Measurements from ENCODE around the gene MBD6.
"Not testable (repeated sequence)": the region's sequence is repeated elsewhere in the genome, so short reads cannot be mapped to it uniquely, and the experiment has no call there.

The MBD6 gene

DNA sequence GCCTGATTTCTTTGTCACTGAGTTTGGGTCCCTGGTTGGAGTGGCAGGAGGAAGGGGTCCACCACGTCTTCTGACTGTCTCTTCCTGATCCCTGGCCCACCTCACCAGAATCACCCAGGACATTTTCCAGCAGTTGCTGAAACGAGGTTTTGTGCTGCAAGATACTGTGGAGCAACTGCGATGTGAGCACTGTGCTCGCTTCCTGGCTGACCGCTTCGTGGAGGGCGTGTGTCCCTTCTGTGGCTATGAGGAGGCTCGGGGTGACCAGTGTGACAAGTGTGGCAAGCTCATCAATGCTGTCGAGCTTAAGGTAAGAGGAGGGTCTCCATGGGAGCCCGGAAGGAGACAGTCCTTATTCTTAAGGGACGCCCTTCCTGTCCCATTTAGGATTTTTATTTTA is 22.4 kb upstream of the MBD6 start:
- Mint-ChIP-seq H3K27me3 (no peaks in the 10 kb centered on the region), H3K27ac (no peak overlapping the region), H3K4me3 (no peak overlapping the region), H3K4me1 (ENCODE audit: low read depth) (peaks cover 5% of the 10 kb centered on the region), H3K36me3 (ENCODE audit: low read depth) (peaks cover 84% of the 10 kb centered on the region), H3K9me3 (no peaks in the 10 kb centered on the region)

DNA sequence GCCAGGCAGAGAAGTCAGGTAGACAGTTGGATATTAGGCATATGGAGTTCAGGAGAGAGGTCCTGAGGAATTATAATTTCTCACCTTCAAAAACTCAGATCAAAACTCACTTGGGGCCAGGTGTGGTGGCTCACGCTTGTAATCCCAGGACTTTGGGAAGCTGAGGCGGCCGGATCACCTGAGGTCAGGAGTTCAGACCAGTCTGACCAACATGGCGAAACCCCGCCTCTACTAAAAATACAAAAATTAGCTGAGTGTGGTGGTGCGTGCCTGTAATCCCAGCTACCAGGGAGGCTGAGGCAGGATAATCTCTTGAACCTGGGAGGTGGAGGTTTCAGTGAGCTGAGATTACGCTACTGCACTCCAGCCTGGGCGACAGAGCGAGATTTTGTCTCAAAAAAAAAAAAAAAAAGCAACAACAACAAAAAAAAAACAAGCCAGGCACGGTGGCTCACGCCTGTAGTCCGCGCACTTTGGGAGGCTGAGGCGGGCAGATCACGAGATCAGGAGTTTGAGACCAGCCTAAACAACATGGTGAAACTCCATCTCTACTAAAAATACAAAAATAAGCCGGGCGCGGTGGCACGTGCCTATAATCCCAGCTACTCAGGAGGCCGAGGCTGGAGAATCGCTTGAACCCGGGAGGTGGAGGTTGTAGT is 20.2 kb upstream of the MBD6 start:
- not testable (repeated sequence) for H3K4me3 Mint-ChIP-seq; H3K27me3 Mint-ChIP-seq; H3K9me3 Mint-ChIP-seq; H3K4me1 Mint-ChIP-seq (ENCODE audit: low read depth); H3K27ac Mint-ChIP-seq
- H3K36me3 Mint-ChIP-seq (ENCODE audit: low read depth), result peaks cover 78% of the 10 kb centered on the region

DNA sequence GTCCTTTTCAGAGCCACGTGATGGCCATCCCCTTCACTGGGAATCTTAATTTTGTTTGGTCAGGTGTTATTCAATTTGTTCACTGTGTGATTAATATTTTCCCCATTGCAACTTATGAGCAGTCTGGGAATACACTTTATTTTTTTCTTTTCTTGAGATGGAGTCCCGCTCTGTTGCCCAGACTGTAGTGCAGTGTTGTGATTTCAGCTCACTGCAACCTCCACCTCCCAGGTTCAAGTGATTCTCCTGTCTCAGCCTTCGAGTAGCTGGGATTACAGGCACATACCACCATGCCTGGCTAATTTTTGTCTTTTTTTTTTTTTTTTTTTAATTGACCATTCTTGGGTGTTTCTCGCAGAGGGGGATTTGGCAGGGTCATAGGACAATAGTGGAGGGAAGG is 16.1 kb upstream of the MBD6 start:
- peaks cover 67% of the 10 kb centered on the region for H3K36me3 Mint-ChIP-seq (ENCODE audit: low read depth)
- H3K4me3 Mint-ChIP-seq; H3K27me3 Mint-ChIP-seq; H3K27ac Mint-ChIP-seq; H3K4me1 Mint-ChIP-seq (ENCODE audit: low read depth); H3K9me3 Mint-ChIP-seq: not testable (repeated sequence)

DNA sequence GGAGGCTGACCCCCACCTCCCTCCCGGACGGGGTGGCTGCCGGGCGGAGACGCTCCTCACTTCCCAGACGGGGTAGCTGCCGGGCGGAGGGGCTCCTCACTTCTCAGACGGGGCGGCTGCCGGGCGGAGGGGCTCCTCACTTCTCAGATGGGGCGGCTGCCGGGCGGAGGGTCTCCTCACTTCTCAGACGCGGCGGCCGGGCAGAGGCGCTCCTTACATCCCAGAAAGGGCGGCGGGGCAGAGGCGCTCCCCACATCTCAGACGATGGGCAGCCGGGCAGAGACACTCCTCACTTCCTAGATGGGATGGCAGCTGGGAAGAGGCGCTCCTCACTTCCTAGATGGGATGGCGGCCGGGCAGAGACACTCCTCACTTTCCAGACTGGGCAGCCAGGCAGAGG is 14.8 kb upstream of the MBD6 start:
- H3K36me3 Mint-ChIP-seq (ENCODE audit: low read depth), result peaks cover 70% of the 10 kb centered on the region
- not testable (repeated sequence) for H3K27ac Mint-ChIP-seq; H3K4me3 Mint-ChIP-seq; H3K4me1 Mint-ChIP-seq (ENCODE audit: low read depth); H3K27me3 Mint-ChIP-seq; H3K9me3 Mint-ChIP-seq

DNA sequence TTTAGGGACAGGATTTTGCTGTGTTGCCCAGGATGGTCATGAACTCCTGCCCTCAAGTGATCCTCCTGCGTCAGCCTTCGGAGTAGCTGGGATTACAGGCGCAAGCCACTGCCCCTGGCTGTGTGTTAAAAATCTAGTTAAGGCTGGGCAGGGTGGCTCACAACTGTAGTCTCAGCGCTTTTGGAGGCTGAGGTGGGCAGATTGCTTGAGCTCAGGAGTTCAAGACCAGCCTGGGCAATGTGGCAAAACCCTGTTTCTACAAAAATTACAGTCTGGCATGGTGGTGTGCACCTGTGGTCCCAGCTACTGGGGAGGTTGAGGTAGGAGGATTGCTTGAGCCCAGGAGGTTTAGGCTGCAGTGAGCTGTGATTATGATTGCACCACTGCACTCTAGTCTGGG is 11.5 kb upstream of the MBD6 start:
- no peaks in the 10 kb centered on the region for H3K27me3 Mint-ChIP-seq
- no peak overlapping the region for H3K27ac Mint-ChIP-seq
- peaks cover 68% of the 10 kb centered on the region for H3K36me3 Mint-ChIP-seq (ENCODE audit: low read depth)
- H3K4me1 Mint-ChIP-seq (ENCODE audit: low read depth), result peaks cover 3% of the 10 kb centered on the region
- no peaks in the 10 kb centered on the region for H3K9me3 Mint-ChIP-seq
- no peak overlapping the region for H3K4me3 Mint-ChIP-seq

DNA sequence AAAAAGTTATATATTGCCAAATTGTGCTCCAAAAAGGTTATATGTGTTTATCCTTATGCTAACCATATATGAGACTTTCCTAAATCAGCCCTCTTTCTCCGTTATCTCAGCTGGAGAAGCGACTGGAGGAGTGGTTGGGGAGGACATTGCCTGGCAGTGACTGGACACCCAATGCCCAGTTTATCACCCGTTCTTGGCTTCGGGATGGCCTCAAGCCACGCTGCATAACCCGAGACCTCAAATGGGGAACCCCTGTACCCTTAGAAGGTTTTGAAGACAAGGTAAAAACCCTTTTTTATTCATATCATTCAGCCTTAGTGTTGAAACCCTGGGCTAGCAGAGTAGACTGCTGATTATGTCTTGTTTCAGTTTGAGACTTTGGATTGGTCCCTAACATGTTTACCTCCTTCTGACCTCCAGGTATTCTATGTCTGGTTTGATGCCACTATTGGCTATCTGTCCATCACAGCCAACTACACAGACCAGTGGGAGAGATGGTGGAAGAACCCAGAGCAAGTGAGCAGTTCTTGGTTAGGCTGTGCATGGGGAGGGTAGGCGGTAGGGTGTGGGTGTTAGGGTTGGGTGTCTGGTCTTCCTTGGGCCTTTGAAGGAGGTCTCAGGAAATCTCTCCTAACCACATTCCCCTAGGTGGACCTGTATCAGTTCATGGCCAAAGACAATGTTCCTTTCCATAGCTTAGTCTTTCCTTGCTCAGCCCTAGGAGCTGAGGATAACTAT is 10.9 kb upstream of the MBD6 start:
- Mint-ChIP-seq H3K4me1 (ENCODE audit: low read depth) (peaks cover 3% of the 10 kb centered on the region), H3K27me3 (no peaks in the 10 kb centered on the region), H3K27ac (peak overlapping the region; percentile 26), H3K36me3 (ENCODE audit: low read depth) (peaks cover 70% of the 10 kb centered on the region), H3K9me3 (no peaks in the 10 kb centered on the region), H3K4me3 (no peak overlapping the region)

DNA sequence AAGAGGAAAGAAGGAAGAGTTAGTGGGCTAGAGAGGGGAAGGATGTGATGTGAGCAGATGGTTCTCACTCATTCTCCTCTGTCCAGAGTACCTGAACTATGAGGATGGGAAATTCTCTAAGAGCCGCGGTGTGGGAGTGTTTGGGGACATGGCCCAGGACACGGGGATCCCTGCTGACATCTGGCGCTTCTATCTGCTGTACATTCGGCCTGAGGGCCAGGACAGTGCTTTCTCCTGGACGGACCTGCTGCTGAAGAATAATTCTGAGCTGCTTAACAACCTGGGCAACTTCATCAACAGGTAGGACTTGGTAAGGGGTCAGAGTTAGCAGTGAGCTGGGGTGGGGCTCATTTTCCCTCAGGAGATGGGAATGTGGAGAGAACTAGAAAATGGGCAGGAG is 10.0 kb upstream of the MBD6 start:
- Mint-ChIP-seq H3K9me3 (no peaks in the 10 kb centered on the region), H3K27me3 (no peaks in the 10 kb centered on the region), H3K4me3 (no peak overlapping the region), H3K36me3 (ENCODE audit: low read depth) (peaks cover 79% of the 10 kb centered on the region), H3K27ac (peak overlapping the region; percentile 68), H3K4me1 (ENCODE audit: low read depth) (peaks cover 12% of the 10 kb centered on the region)

DNA sequence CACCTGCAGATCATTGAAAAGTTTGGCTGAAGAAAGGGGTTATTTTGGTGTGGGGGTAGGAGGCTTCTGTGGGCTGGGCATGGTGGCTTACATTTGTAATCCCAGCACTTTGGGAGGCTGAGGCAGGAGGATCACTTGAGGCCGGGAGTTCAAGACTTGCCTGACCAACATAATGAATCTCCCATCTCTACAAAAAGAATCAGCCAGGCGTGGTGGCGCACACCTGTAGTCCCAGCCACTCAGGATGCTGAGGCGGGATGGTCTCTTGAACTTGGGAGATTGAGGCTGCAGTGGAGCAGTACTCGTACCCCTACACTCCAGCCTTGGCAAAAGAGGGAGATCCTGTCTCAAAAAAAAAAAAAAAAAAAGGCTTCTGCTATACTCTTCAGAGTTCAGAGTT is 9.4 kb upstream of the MBD6 start:
- H3K27me3 Mint-ChIP-seq, result no peaks in the 10 kb centered on the region
- no peak overlapping the region for H3K4me3 Mint-ChIP-seq
- H3K36me3 Mint-ChIP-seq (ENCODE audit: low read depth), result peaks cover 81% of the 10 kb centered on the region
- peaks cover 18% of the 10 kb centered on the region for H3K4me1 Mint-ChIP-seq (ENCODE audit: low read depth)
- peak overlapping the region; percentile 68 for H3K27ac Mint-ChIP-seq
- no peaks in the 10 kb centered on the region for H3K9me3 Mint-ChIP-seq

DNA sequence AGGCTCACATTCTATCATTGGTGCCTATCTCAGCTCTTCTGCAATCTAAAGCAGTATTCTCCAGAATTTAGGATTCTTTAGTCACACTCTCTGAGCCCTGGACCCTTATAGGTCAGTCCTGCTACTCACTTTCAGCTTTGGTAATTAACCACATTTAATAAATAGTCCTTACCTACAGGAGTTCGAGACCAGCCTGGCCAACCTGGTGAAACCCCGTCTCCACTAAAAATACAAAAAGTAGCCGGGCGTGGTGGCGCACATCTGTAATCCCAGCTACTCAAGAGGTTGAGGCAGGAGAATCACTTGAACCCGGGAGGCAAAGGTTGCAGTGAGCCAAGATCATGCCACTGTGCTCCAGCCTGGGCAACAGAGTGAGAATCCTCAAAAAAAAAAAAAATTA is 8.9 kb upstream of the MBD6 start:
- not testable (repeated sequence) for H3K4me3 Mint-ChIP-seq, H3K27ac Mint-ChIP-seq, H3K9me3 Mint-ChIP-seq, H3K27me3 Mint-ChIP-seq
- Mint-ChIP-seq H3K4me1 (ENCODE audit: low read depth) (peaks cover 23% of the 10 kb centered on the region), H3K36me3 (ENCODE audit: low read depth) (peaks cover 81% of the 10 kb centered on the region)

DNA sequence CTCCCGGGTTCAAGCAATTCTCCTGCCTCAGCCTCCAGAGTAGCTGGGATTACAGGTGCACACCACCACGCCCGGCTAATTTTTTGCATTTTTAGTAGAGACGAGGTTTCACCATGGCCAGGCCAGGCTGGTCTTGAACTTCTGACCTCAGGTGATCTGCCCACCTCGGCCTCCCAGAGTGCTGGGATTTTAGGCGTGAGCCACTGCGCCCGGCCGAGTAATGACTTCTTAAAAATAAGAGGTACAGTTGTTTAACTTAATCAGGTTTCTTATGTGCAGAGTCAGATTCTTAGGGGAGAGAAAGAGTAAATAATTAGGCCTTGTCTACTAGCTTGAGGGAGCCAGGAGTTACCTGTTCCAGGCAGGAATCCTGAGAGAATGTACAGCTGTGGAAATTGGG is 8.4 kb upstream of the MBD6 start:
- H3K4me3 Mint-ChIP-seq, H3K9me3 Mint-ChIP-seq, H3K27me3 Mint-ChIP-seq: not testable (repeated sequence)
- peaks cover 28% of the 10 kb centered on the region for H3K4me1 Mint-ChIP-seq (ENCODE audit: low read depth)
- H3K36me3 Mint-ChIP-seq (ENCODE audit: low read depth), result peaks cover 81% of the 10 kb centered on the region
- peak overlapping the region; percentile 28 for H3K27ac Mint-ChIP-seq

DNA sequence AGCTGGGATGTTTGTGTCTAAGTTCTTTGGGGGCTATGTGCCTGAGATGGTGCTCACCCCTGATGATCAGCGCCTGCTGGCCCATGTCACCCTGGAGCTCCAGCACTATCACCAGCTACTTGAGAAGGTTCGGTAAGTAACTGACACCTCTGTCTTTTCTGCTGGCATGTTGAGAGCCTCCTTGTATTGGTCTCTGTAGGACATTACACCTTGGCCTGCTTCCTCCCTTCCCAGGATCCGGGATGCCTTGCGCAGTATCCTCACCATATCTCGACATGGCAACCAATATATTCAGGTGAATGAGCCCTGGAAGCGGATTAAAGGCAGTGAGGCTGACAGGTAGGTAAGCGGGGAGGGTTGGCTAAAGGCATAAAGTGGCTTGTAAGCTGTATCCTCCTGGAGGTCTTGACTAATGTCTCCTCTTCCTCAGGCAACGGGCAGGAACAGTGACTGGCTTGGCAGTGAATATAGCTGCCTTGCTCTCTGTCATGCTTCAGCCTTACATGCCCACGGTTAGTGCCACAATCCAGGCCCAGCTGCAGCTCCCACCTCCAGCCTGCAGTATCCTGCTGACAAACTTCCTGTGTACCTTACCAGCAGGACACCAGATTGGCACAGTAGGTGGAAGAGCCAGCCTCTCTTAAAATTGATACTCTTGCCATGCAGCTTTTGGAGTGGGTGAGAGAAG is 7.8 kb upstream of the MBD6 start:
- Mint-ChIP-seq H3K4me3 (no peak overlapping the region), H3K9me3 (no peaks in the 10 kb centered on the region), H3K4me1 (ENCODE audit: low read depth) (peaks cover 27% of the 10 kb centered on the region), H3K36me3 (ENCODE audit: low read depth) (peaks cover 81% of the 10 kb centered on the region), H3K27ac (peak overlapping the region; percentile 28), H3K27me3 (no peaks in the 10 kb centered on the region)

DNA sequence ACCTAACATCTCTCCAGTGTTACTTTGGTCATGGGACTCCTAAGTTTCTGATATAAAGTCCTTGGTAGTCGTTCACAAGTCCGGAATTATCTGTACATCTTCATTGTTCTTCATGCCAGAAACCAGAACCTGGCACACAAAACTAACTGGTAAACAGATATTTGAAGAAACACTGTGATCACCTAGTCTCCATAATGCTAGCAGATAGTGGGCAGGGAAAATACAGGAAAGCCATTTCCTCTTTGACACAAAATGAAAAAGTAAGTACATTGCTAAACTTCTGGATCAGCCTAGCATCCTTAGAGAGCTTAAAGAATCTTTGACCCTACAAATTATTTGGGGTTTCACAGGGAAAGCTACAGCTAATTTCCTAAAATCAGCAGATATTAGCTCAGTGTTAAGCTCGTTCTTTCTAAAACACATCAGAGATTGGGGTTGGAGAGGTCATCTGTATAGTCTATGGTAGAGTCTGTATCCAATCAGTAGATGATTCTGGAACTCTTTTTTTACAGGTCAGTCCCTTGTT is 7.2 kb upstream of the MBD6 start:
- H3K36me3 Mint-ChIP-seq (ENCODE audit: low read depth), result peaks cover 83% of the 10 kb centered on the region
- H3K9me3 Mint-ChIP-seq, result no peaks in the 10 kb centered on the region
- no peaks in the 10 kb centered on the region for H3K27me3 Mint-ChIP-seq
- no peak overlapping the region for H3K4me3 Mint-ChIP-seq
- peaks cover 27% of the 10 kb centered on the region for H3K4me1 Mint-ChIP-seq (ENCODE audit: low read depth)
- H3K27ac Mint-ChIP-seq, result no peak overlapping the region

DNA sequence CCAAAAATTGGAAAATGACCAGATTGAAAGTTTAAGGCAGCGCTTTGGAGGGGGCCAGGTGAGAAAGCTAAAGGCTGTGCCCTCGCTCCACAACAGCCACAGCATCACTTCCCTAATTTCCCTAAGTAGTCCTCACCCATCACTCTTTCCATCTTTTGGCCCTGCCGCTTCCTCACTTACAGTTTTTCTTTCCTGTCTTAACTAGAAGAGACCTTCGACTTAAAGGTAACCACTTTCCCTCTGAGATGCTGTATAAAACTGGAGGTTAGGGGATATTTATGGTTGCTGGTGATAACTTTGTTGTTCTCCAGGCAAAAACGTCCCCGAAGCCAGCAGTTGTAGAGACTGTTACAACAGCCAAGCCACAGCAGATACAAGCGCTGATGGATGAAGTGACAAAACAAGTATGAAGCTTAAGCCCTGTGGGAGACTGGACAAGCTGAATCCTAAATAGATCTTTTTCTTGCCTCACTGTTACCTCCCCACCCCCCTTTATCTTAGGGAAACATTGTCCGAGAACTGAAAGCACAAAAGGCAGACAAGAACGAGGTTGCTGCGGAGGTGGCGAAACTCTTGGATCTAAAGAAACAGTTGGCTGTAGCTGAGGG is 6.6 kb upstream of the MBD6 start:
- H3K27me3 Mint-ChIP-seq, result no peaks in the 10 kb centered on the region
- H3K27ac Mint-ChIP-seq, result peak overlapping the region; percentile 79
- no peaks in the 10 kb centered on the region for H3K9me3 Mint-ChIP-seq
- H3K4me3 Mint-ChIP-seq, result no peak overlapping the region
- H3K4me1 Mint-ChIP-seq (ENCODE audit: low read depth), result peaks cover 30% of the 10 kb centered on the region
- peaks cover 83% of the 10 kb centered on the region for H3K36me3 Mint-ChIP-seq (ENCODE audit: low read depth)

DNA sequence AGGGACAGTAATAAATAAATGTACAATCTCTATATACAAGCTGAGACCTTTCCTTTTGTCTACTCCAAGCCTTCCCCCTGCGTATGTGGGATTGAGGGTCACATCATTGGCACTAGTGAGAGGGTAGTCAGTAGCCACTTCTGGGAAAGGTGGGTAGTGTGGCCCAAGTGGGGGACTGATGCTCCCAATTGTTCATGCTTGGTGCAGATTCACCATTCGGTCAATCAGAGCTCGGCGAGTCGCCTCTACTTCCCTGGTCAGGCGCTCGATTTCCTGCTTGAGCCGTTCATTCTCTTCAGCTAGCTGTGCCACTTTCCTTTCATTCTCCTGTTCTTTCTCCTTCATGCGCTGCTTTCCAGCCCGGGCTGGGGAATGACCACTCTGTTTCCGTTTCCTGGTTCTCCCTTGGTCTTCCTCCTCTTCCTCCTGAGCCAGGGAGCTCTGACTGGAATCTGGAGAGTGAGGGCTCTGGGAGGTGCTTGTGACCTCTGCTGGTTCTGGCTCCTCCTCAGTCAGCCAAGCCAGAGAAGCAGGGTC is 5.9 kb upstream of the MBD6 start:
- peaks cover 82% of the 10 kb centered on the region for H3K36me3 Mint-ChIP-seq (ENCODE audit: low read depth)
- H3K4me1 Mint-ChIP-seq (ENCODE audit: low read depth), result peaks cover 36% of the 10 kb centered on the region
- no peak overlapping the region for H3K4me3 Mint-ChIP-seq
- H3K27ac Mint-ChIP-seq, result peak overlapping the region; percentile 72
- H3K9me3 Mint-ChIP-seq, result no peaks in the 10 kb centered on the region
- H3K27me3 Mint-ChIP-seq, result no peaks in the 10 kb centered on the region

DNA sequence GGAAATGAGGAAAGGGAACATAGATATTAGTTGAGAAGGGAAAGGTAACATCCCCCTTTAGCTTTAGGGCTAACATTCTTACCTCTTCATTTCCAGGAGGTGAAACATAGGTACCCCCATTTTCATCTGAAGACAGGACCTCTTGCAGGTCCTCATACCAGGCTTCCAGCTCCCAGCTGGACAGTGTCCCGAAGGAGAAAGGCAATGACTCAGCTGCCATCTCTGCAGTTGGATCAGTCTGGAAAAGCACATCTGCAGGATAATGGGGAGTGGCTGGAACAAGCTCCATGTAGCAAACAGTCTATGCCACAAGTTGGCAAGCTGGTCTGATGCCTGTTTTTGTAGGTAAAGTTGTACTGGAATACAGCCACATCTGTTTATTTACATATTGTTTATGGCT is 5.4 kb upstream of the MBD6 start:
- peak overlapping the region; percentile 72 for H3K27ac Mint-ChIP-seq
- peaks cover 77% of the 10 kb centered on the region for H3K36me3 Mint-ChIP-seq (ENCODE audit: low read depth)
- no peaks in the 10 kb centered on the region for H3K27me3 Mint-ChIP-seq
- no peaks in the 10 kb centered on the region for H3K9me3 Mint-ChIP-seq
- peak overlapping the region; percentile 41 for H3K4me3 Mint-ChIP-seq
- peaks cover 41% of the 10 kb centered on the region for H3K4me1 Mint-ChIP-seq (ENCODE audit: low read depth)

Data from stimulated activated naive CD8-positive, alpha-beta T cell treated with anti-CD3 and anti-CD28 coated beads, Interleukin-15, Interleukin-2, amounts not matched to agents 100 ng/mL and 50 ng/mL, for 24 hours (primary cell).